GM18517 (cell line): Measurements from ENCODE around the gene CCP110.
A peak's percentile ranks its signal among the peaks of the same experiment; 100 is the strongest.

Experiments used
- ATAC-seq: cut with Tn5 transposase; IDR thresholded peaks from one replicate; pipeline ENCODE4 v1.9.1; 2021; ENCODE audit warnings: mild to moderate bottlenecking, moderate library complexity; ENCODE audit not compliant: unreplicated experiment

The CCP110 gene

GRCh38 chr16:19548144-19548543, 24.4 kb downstream of the CCP110 start:
- no peak for ATAC-seq

- ATAC-seq, result no peak
These were observed 25.9 kb downstream of the CCP110 start for GRCh38 chr16:19549673-19550072.

- ATAC-seq, result peak; percentile 93
These were observed 31.6 kb downstream of the CCP110 start, which contains the start of gene VPS35L for GRCh38 chr16:19555186-19555937. Gene VPS35L (plus strand): TSS chr16:19555703. CDS start chr16:19555730, 27 bp downstream.

GRCh38 chr16:19555938-19556771, 32.4 kb downstream of the CCP110 start:
- ATAC-seq, result no peak

GRCh38 chr16:19559242-19559910, 35.6 kb downstream of the CCP110 start:
- ATAC-seq, result no peak

GRCh38 chr16:19560078-19560477, 36.3 kb downstream of the CCP110 start:
- ATAC-seq, result no peak

GRCh38 chr16:19563377-19563776, 39.6 kb downstream of the CCP110 start:
- ATAC-seq, result no peak

GRCh38 chr16:19566362-19566761, 42.6 kb downstream of the CCP110 start:
- no peak for ATAC-seq

GRCh38 chr16:19567560-19567959, 43.8 kb downstream of the CCP110 start:
- ATAC-seq, result no peak

- no peak for ATAC-seq
These were observed 50.3 kb downstream of the CCP110 start for GRCh38 chr16:19573997-19574396.

GRCh38 chr16:19574615-19575014, 50.9 kb downstream of the CCP110 start:
- no peak for ATAC-seq

- ATAC-seq, result no peak
These were observed 54.7 kb downstream of the CCP110 start for GRCh38 chr16:19578378-19578971.

- no peak for ATAC-seq
These were observed 58.5 kb downstream of the CCP110 start for GRCh38 chr16:19582050-19582831.

- no peak for ATAC-seq
These were observed 60.0 kb downstream of the CCP110 start for GRCh38 chr16:19583665-19584300.

GRCh38 chr16:19588661-19589060, 64.9 kb downstream of the CCP110 start:
- no peak for ATAC-seq

- no peak for ATAC-seq
These were observed 65.4 kb downstream of the CCP110 start for GRCh38 chr16:19589106-19589505.

GRCh38 chr16:19589771-19590302, 66.1 kb downstream of the CCP110 start:
- ATAC-seq, result no peak

GRCh38 chr16:19595043-19595767, 71.5 kb downstream of the CCP110 start:
- no peak for ATAC-seq
